Psoas muscle (tissue), 8 donors: ENCODE measurements around the gene BAG5. TPM values are rescaled to one million over a fixed set of nuclear protein-coding genes. Genes with fewer than 3 reads are reported as not detected.
"Not testable (repeated sequence)": the region's sequence is repeated elsewhere in the genome, so short reads cannot be mapped to it uniquely, and the experiment has no call there.

ENCODE experiments used
- ATAC-seq, 4 donors: fragments of 200-7000 bp; cut with Tn5 transposase; one replicate each; pipeline ENCODE4 v1.9.1; 2020; ENCODE audit warnings: moderate library complexity in 3 of 4, mild to moderate bottlenecking in 2 of 4
- DNase-seq, 2 donors: peaks; one replicate each; pipeline ENCODE4 v3.0.0-alpha.2; 2020
- H3K27ac ChIP-seq: fragments of 200-600 bp; one replicate; pipeline ENCODE4 v1.8.0; 2022
- H3K27me3 ChIP-seq, 3 donors: fragments of 200-600 bp in 1 of 3; one replicate each; pipeline versions ENCODE4 v1.6.1 to v1.8.0; 2013 to 2022; ENCODE audit warnings: low read length in 2 of 3, mild to moderate bottlenecking in 2 of 3, moderate library complexity in 1 of 3; ENCODE audit not compliant: insufficient read depth in 3 of 3
- H3K36me3 ChIP-seq, 2 donors: fragments of 200-600 bp in 1 of 2; one replicate each; pipeline versions ENCODE4 v1.6.1 to v1.8.0; 2013 to 2022; ENCODE audit warnings: low read depth in 1 of 2, mild to moderate bottlenecking in 1 of 2, moderate library complexity in 1 of 2; ENCODE audit not compliant: insufficient read depth in 1 of 2
- H3K4me1 ChIP-seq: fragments of 200-600 bp; one replicate; pipeline ENCODE4 v1.8.0; 2022
- H3K4me3 ChIP-seq: fragments of 200-600 bp; one replicate; pipeline ENCODE4 v1.8.0; 2022; ENCODE audit warnings: mild to moderate bottlenecking
- H3K9me3 ChIP-seq: fragments of 200-600 bp; one replicate; pipeline ENCODE4 v1.8.0; 2022
- WGBS, 3 donors: extraction: QIAGEN DNeasy Blood & Tissue Kit; methylation state at CpG; one replicate each; pipeline versions ENCODE4 v1.1.6 to v1.1.7; 2013; 5-methylcytosine and 5-hydroxymethylcytosine counted together
- intact Hi-C, 2 donors: fragments of 100-400 bp; cut with DNase I; formaldehyde crosslinking; loops; one replicate each; pipeline versions ENCODE4 v1.11.0 to v1.14.2; 2022
- polyA plus RNA-seq, 3 donors: library from polyadenylated mRNA; stranded (reverse); fragments of 200-250 nt; gene quantifications; one replicate each; pipeline ENCODE4 v1.2.3, GENCODE V29; 2013
- total RNA-seq, 4 donors: library from RNA; stranded (reverse); fragmentation: NEBNext Ultra II Directional in 2 of 4; extraction: Animal tissue kit (Norgen Biotek cat#: 25700) in 2 of 4; gene quantifications; one replicate each; pipeline versions ENCODE4 v1.2.1 to v1.2.4, GENCODE V29; 2021 to 2023
- TF ChIP-seq, protein P1 (sequence below): fragments of 200-600 bp; IDR thresholded peaks from one replicate; pipeline ENCODE4 v1.8.0; 2022; ENCODE audit warnings: antibody characterized with exemption
- donor health status: healthy with polysubstance abuse.
- donor health status: DM: no; HTN: no; CAD: no; lungs with moderate emphysema.
- donor health status: Bipolar disorder and iron deficiency.
- donor health status: healthy.
- donor health status: DM: yes; HTN: yes; CAD: no.
- donor health status: DM: no; HTN: no; CAD: no.
- donor health status: DM: no; HTN: no; CAD: no.
- donor health status: DM: yes; HTN: yes; CAD: no.

BAG5 gene
- total and polyA plus RNA-seq, 7 donors, result 8.7 to 29.5 (median 17.9) TPM

DNA sequence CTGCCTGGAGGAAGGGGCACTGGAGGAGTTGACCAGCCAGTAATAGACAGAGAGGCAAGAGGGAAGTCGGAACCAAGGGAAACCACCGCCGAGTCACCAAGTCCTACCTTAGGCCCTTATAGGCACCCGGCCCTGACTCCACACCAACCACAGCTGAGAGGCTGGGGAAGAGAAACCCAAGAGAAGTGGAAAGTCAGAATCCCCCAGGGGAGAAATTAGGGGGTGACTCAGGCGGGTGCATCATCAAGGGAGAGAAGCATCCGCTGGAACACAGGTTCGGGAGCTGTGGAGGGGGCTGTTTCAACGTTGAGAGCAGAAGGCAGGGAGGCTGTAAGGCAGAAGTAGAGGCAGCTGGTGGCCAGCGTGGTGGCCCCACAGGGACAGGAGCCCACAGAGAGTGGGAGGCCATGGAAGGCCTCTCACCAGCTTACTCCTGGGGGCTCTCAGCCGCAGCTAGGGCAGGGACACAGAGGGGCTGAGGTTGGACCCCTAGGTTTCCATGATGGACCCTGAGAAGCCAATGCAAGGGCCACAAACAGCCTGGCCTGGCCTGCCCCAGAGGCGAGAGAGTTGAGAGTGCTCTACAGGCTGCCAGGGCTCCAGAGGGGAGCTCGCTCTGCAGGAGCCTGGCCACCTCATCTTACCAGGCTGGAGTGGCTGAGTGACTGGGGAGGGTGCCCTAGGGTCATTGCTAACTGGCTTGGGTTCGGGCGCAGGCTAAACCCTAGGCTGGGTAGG is 34.9 kb downstream of the BAG5 start:
- H3K4me3 ChIP-seq, result peak overlapping the region; percentile 84
- no peak for DNase-seq
- TF ChIP-seq, protein P1, sequence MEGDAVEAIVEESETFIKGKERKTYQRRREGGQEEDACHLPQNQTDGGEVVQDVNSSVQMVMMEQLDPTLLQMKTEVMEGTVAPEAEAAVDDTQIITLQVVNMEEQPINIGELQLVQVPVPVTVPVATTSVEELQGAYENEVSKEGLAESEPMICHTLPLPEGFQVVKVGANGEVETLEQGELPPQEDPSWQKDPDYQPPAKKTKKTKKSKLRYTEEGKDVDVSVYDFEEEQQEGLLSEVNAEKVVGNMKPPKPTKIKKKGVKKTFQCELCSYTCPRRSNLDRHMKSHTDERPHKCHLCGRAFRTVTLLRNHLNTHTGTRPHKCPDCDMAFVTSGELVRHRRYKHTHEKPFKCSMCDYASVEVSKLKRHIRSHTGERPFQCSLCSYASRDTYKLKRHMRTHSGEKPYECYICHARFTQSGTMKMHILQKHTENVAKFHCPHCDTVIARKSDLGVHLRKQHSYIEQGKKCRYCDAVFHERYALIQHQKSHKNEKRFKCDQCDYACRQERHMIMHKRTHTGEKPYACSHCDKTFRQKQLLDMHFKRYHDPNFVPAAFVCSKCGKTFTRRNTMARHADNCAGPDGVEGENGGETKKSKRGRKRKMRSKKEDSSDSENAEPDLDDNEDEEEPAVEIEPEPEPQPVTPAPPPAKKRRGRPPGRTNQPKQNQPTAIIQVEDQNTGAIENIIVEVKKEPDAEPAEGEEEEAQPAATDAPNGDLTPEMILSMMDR, result no peak
- peak overlapping the region; percentile 88 for H3K27ac ChIP-seq
- WGBS, 3 donors, result 74 to 83% (median 75%) methylated on average over 14 of the region's 14 CpGs
- no peaks in the 10 kb centered on the region for H3K9me3 ChIP-seq
- H3K36me3 ChIP-seq, result peaks cover 0 to 16% of the 10 kb centered on the region in 2 donors
- peaks cover 0 to 7% (median 0%) of the 10 kb centered on the region in 3 donors for H3K27me3 ChIP-seq
- H3K4me1 ChIP-seq, result peaks cover 24% of the 10 kb centered on the region
- peak in 3 of 4 donors; percentile 1 to 2 (median 1) for ATAC-seq
- intact Hi-C loops, result no loop called here

DNA sequence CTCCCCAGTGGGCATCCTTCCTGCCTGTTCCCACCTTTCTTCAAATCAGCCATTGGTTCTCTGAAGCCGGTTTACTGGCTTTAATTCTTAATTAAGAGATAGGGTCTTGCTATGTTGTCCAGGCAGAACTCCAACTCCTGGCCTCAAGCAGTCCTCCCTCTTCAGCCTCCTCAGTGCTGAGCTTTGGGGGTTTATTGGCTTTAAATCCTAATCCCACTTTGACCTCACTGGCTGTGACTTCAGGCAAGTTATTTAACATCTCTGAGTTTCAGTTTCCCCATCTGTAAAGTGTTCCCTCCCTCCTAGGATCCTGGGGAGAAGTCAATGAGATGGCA is 35.6 kb downstream of the BAG5 start:
- ATAC-seq (no peak), DNase-seq (no peak)
- H3K27me3 ChIP-seq, result peaks cover 0 to 11% (median 5%) of the 10 kb centered on the region in 3 donors
- H3K9me3 ChIP-seq, result no peaks in the 10 kb centered on the region
- H3K36me3 ChIP-seq, result peaks cover 0 to 12% of the 10 kb centered on the region in 2 donors
- no peak overlapping the region for H3K4me3 ChIP-seq
- H3K27ac ChIP-seq, result no peak overlapping the region
- H3K4me1 ChIP-seq, result peaks cover 24% of the 10 kb centered on the region
- TF ChIP-seq, protein P1, result no peak
- intact Hi-C loops, result no loop called here
- WGBS, 3 donors, result 69 to 89% (median 86%) methylated on average over 1 of the region's 1 CpG

DNA sequence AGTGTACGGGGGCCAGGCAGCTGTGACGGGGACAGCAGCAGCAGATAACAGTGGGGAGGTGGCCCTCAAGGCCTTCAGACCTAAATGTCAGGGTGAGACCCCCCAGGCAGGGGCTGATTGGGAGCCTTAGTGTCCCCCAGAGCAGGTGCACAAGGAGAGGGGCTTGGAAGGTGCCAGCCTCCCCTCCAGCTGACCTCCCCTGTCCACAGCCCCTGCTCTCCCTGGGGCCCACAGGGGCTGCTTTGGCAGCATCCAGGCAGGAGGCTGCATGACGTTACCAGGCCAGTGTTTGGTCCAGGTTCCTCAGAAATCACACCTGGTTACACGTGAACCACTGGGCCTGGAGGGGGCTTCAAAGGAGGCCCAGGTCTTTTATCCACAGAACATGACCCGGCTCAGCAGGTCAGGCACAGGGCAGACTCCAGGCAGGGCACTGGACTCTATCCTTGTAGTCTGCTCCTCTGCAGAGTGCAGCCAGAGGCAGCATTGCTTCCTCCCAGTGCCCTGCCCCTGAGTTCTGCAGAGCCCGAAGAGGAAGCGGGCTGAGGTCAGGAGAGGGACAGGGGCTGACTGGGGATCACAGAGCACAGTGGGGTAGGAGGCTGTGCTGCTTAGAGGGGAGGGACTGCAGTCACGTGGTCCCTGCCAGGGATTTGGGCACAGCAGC is 36.1 kb downstream of the BAG5 start:
- ATAC-seq (no peak), DNase-seq (no peak)
- no peak overlapping the region for H3K4me3 ChIP-seq
- 68 to 76% (median 71%) methylated on average over 8 of the region's 8 CpGs for WGBS, 3 donors
- peaks cover 0 to 12% of the 10 kb centered on the region in 2 donors for H3K36me3 ChIP-seq
- H3K27ac ChIP-seq, result no peak overlapping the region
- no peaks in the 10 kb centered on the region for H3K9me3 ChIP-seq
- peaks cover 24% of the 10 kb centered on the region for H3K4me1 ChIP-seq
- TF ChIP-seq, protein P1, result no peak
- peaks cover 0 to 16% (median 9%) of the 10 kb centered on the region in 3 donors for H3K27me3 ChIP-seq
- intact Hi-C loops, result no loop called here

DNA sequence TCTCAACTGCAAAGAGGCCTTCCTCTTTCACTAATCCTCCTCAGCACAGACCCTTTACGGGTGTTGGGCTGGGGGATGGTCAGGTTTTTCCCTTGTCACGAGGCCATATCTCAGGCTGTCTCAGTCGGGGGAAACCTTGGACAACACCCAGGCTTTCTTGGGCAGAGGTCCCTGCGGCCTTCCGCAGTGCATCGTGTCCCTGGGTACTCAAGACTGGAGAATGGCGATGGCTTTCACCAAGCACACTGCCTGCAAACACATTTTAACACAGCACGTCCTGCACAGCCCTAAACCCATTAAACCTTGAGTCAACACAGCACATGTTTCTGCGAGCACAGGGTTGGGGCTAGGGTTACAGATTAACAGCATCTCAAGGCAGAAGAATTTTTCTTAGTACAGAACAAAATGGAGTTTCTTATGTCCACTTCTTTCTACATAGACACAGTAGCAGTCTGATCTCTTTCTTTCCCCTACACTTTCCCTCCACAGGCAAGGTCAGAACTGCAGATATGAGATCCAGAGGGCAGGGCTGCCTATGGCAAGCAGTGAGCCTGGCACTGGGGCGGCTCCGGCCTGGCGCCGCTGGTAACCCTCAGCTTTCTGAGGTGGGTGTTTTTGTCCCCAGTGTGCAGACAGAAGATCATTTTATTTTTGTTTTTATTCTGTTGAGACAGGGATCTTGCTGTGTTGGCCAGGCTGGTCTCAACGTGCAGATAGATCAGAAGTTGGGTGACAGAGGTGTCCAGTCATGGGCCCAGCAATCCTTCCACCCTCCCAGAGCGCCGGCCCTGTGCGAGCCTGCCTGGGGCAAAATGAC is 36.8 kb downstream of the BAG5 start:
- Histone ChIP-seq H3K4me1 (peaks cover 28% of the 10 kb centered on the region), H3K27me3 (peaks cover 0 to 21% (median 14%) of the 10 kb centered on the region in 3 donors)
- intact Hi-C loops, ATAC-seq, H3K36me3 ChIP-seq, DNase-seq, H3K4me3 ChIP-seq, H3K27ac ChIP-seq, H3K9me3 ChIP-seq: not testable (repeated sequence)
- WGBS, 3 donors, result 64 to 69% (median 66%) methylated on average over 17 of the region's 17 CpGs
